A549 (cell line): ENCODE data around the gene LRRC71. TPM values are rescaled to one million over a fixed set of nuclear protein-coding genes. Genes with fewer than 3 reads are reported as not detected.

Source experiments
- polyA plus RNA-seq, 4 experiments: library from polyadenylated mRNA; depleted of rRNA in 3 of 4; stranded (reverse); fragments of >200 nt; fragmentation: RNase III in 1 of 4; extraction: RNeasy Plus Mini Kit Qiagen cat#74134 plus additional on column Dnase treatment in 1 of 4; gene quantifications; 2 replicates in 3 of 4; 3 replicates in 1 of 4; pipeline ENCODE4 v1.2.3, GENCODE V29; 2011 to 2017
- small RNA-seq, 6 experiments: library from RNA; depleted of rRNA; stranded (forward); fragments of <200 nt; gene quantifications; one replicate each; pipeline ENCODE3, GENCODE V24; 2012

LRRC71 gene
- polyA plus RNA-seq, 2 of the 4 experiments (the other 2 are of a cell fraction), result 0.10 TPM; not detected in 1

Small RNA genes within 50 kb of the gene (small RNA-seq; reads per million reads assigned to genes)
- 0 to 0.12 (median 0) reads per million in 6 experiments for gene MIR765

Other genes starting within 250 kb of the LRRC71 start
- 0.57 and 0.65 TPM in 2 replicates for gene NES, start 243.2 kb upstream of the LRRC71 start, polyA plus RNA-seq (2011; rRNA removed)
- 2.1 to 2.8 TPM (median 2.1 TPM) in 3 replicates for gene NES, start 243.2 kb upstream of the LRRC71 start, polyA plus RNA-seq (2017; fragmentation: RNase III; extraction: RNeasy Plus Mini Kit Qiagen cat#74134 plus additional on column Dnase treatment)
- 1.4 and 1.7 TPM in 2 replicates for gene CRABP2, start 215.0 kb upstream of the LRRC71 start, polyA plus RNA-seq (2011; rRNA removed)
- gene CRABP2, start 215.0 kb upstream of the LRRC71 start, polyA plus RNA-seq (2017; fragmentation: RNase III; extraction: RNeasy Plus Mini Kit Qiagen cat#74134 plus additional on column Dnase treatment), result 15.6 to 19.1 TPM (median 17.9 TPM) in 3 replicates
- 18.5 and 22.1 TPM in 2 replicates for gene METTL25B, start 192.2 kb upstream of the LRRC71 start, polyA plus RNA-seq (2011; rRNA removed)
- 15.7 to 21.7 TPM (median 16.7 TPM) in 3 replicates for gene METTL25B, start 192.2 kb upstream of the LRRC71 start, polyA plus RNA-seq (2017; fragmentation: RNase III; extraction: RNeasy Plus Mini Kit Qiagen cat#74134 plus additional on column Dnase treatment)
- gene ISG20L2, start 191.9 kb upstream of the LRRC71 start, polyA plus RNA-seq (2011; rRNA removed), result 42.5 and 55.7 TPM in 2 replicates
- gene ISG20L2, start 191.9 kb upstream of the LRRC71 start, polyA plus RNA-seq (2017; fragmentation: RNase III; extraction: RNeasy Plus Mini Kit Qiagen cat#74134 plus additional on column Dnase treatment), result 27.6 to 31.4 TPM (median 29.6 TPM) in 3 replicates
- gene MRPL24, start 179.5 kb upstream of the LRRC71 start, polyA plus RNA-seq (2011; rRNA removed), result 170 and 246 TPM in 2 replicates
- gene MRPL24, start 179.5 kb upstream of the LRRC71 start, polyA plus RNA-seq (2017; fragmentation: RNase III; extraction: RNeasy Plus Mini Kit Qiagen cat#74134 plus additional on column Dnase treatment), result 195 to 207 TPM (median 198 TPM) in 3 replicates
- gene HDGF, start 169.0 kb upstream of the LRRC71 start, polyA plus RNA-seq (2011; rRNA removed), result 271 and 299 TPM in 2 replicates
- 404 to 428 TPM (median 419 TPM) in 3 replicates for gene HDGF, start 169.0 kb upstream of the LRRC71 start, polyA plus RNA-seq (2017; fragmentation: RNase III; extraction: RNeasy Plus Mini Kit Qiagen cat#74134 plus additional on column Dnase treatment)
- 52.0 and 65.3 TPM in 2 replicates for gene PRCC, start 153.1 kb upstream of the LRRC71 start, polyA plus RNA-seq (2011; rRNA removed)
- 42.8 to 45.5 TPM (median 44.5 TPM) in 3 replicates for gene PRCC, start 153.1 kb upstream of the LRRC71 start, polyA plus RNA-seq (2017; fragmentation: RNase III; extraction: RNeasy Plus Mini Kit Qiagen cat#74134 plus additional on column Dnase treatment)
- 1.4 and 1.8 TPM in 2 replicates for gene SH2D2A, start 103.8 kb upstream of the LRRC71 start, polyA plus RNA-seq (2011; rRNA removed)
- gene SH2D2A, start 103.8 kb upstream of the LRRC71 start, polyA plus RNA-seq (2017; fragmentation: RNase III; extraction: RNeasy Plus Mini Kit Qiagen cat#74134 plus additional on column Dnase treatment), result 1.6 to 1.8 TPM (median 1.8 TPM) in 3 replicates
- gene INSRR, start 61.5 kb upstream of the LRRC71 start, polyA plus RNA-seq (2011; rRNA removed), result not detected in 2 replicates
- not detected in 3 replicates for gene INSRR, start 61.5 kb upstream of the LRRC71 start, polyA plus RNA-seq (2017; fragmentation: RNase III; extraction: RNeasy Plus Mini Kit Qiagen cat#74134 plus additional on column Dnase treatment)
- 0.05 and 0.07 TPM in 2 replicates for gene NTRK1, start 59.8 kb upstream of the LRRC71 start, polyA plus RNA-seq (2011; rRNA removed)
- gene NTRK1, start 59.8 kb upstream of the LRRC71 start, polyA plus RNA-seq (2017; fragmentation: RNase III; extraction: RNeasy Plus Mini Kit Qiagen cat#74134 plus additional on column Dnase treatment), result 0.08 to 0.18 TPM (median 0.10 TPM) in 3 replicates
- 1.7 and 2.9 TPM in 2 replicates for gene PEAR1, start 26.9 kb upstream of the LRRC71 start, polyA plus RNA-seq (2011; rRNA removed)
- gene PEAR1, start 26.9 kb upstream of the LRRC71 start, polyA plus RNA-seq (2017; fragmentation: RNase III; extraction: RNeasy Plus Mini Kit Qiagen cat#74134 plus additional on column Dnase treatment), result 5.0 to 7.5 TPM (median 6.3 TPM) in 3 replicates
- 17.1 and 21.3 TPM in 2 replicates for gene ARHGEF11, start 125.1 kb downstream of the LRRC71 start, polyA plus RNA-seq (2011; rRNA removed)
- 13.7 to 15.7 TPM (median 14.9 TPM) in 3 replicates for gene ARHGEF11, start 125.1 kb downstream of the LRRC71 start, polyA plus RNA-seq (2017; fragmentation: RNase III; extraction: RNeasy Plus Mini Kit Qiagen cat#74134 plus additional on column Dnase treatment)
- gene ETV3L, start 179.2 kb downstream of the LRRC71 start, polyA plus RNA-seq (2011; rRNA removed), result not detected in 2 replicates
- not detected in 3 replicates for gene ETV3L, start 179.2 kb downstream of the LRRC71 start, polyA plus RNA-seq (2017; fragmentation: RNase III; extraction: RNeasy Plus Mini Kit Qiagen cat#74134 plus additional on column Dnase treatment)
- gene ETV3, start 217.8 kb downstream of the LRRC71 start, polyA plus RNA-seq (2011; rRNA removed), result 12.3 and 14.5 TPM in 2 replicates
- 10.2 to 11.1 TPM (median 11.1 TPM) in 3 replicates for gene ETV3, start 217.8 kb downstream of the LRRC71 start, polyA plus RNA-seq (2017; fragmentation: RNase III; extraction: RNeasy Plus Mini Kit Qiagen cat#74134 plus additional on column Dnase treatment)